AG10803 (cell line): Measurements from ENCODE around the gene ZNF503.

Experiments
- DNase-seq: peaks from one replicate; pipeline ENCODE4 v3.0.0; 2010; ENCODE audit warnings: low read depth
- H3K4me3 ChIP-seq: 2 replicates; pipeline ENCODE4 v1.5.1; 2011; ENCODE audit warnings: mild to moderate bottlenecking, low read length, control low read depth
- TF ChIP-seq, protein P1 (sequence below): conservative IDR thresholded peaks from 2 replicates; pipeline ENCODE4 v1.5.1; 2011; ENCODE audit warnings: mild to moderate bottlenecking, low read length, control low read depth, inconsistent platforms

ZNF503 gene

GRCh38 chr10:75431180-75432111, 29.9 kb upstream of the ZNF503 start, which contains the start of gene LRMDA:
LRMDA (plus strand) TSS chr10:75431624.
- H3K4me3 ChIP-seq = peak within 1 kb of the TSS; percentile 56
- peak; percentile 20 for DNase-seq
- TF ChIP-seq, protein P1, sequence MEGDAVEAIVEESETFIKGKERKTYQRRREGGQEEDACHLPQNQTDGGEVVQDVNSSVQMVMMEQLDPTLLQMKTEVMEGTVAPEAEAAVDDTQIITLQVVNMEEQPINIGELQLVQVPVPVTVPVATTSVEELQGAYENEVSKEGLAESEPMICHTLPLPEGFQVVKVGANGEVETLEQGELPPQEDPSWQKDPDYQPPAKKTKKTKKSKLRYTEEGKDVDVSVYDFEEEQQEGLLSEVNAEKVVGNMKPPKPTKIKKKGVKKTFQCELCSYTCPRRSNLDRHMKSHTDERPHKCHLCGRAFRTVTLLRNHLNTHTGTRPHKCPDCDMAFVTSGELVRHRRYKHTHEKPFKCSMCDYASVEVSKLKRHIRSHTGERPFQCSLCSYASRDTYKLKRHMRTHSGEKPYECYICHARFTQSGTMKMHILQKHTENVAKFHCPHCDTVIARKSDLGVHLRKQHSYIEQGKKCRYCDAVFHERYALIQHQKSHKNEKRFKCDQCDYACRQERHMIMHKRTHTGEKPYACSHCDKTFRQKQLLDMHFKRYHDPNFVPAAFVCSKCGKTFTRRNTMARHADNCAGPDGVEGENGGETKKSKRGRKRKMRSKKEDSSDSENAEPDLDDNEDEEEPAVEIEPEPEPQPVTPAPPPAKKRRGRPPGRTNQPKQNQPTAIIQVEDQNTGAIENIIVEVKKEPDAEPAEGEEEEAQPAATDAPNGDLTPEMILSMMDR = no peak

GRCh38 chr10:75430000-75430763, 28.6 kb upstream of the ZNF503 start:
- H3K4me3 ChIP-seq = no peak overlapping the region
- DNase-seq = no peak
- TF ChIP-seq, protein P1 = no peak

DNA sequence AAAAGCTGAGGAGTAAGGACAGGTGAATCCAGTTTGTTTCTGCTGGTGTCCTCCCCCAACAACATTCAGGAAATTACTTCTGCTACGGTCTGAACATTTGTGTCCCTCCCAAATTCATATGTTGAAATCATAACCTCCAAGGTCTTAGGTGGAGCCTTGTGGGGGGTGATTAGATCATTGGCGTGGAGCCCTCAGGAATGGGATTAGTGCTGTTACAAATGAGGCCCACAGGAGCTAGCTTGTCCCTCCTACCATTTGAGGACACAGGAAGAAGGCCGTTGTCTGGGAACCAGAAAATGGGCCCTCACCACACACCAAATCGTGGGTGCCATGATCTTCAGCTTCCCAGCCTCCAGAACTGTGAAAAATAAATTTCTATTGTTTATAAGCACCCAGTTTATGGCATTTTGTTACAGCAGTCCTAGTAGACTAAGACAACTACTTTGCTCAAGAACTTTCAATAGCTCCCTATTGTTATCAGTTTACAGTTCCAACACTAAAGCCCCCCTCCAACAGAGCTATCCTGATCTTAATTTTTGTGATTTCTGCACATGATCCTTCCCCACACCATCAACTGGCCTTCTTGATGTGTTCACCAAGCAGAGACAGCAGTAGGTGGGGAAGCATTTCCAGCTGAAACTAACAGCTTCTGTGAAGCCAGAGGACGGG, 27.7 kb upstream of the ZNF503 start:
- no peak for DNase-seq
- TF ChIP-seq, protein P1 = no peak
- H3K4me3 ChIP-seq = no peak overlapping the region

DNA sequence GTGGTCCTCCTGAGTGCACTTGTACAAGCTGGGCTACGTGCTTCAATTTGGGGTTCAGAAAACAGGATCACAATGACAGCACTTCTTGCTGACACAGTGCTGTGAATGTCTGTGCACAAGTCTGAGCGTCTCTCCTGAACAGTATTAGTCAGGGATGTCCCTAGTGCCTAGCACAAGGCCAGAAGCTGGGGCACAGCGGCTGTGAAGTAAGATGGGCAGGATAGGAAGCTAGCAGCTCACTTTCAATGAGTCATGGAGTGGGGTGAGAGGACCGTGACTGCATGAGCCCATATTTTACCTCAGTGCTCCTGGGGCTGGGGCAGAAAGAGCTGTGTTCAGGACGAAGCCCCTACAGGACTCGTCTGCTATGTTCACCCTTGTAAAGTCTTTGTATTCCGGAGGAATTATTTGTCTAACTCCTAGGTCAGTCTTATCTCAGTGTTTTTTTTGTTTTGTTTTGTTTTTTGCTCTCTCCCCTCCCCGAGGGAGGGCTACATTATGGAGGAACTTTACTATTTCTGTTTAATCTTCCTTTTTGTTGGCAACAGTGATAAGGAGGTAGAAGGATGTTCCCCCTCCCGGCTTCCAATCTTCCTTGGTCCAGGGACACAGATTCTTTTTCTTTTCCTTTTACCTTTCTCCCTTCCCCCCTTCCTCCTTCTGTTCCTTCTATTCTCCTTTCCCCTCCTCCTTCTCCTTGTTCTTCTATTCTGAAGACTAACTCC, 27.0 kb upstream of the ZNF503 start:
- no peak overlapping the region for H3K4me3 ChIP-seq
- TF ChIP-seq, protein P1 = no peak
- no peak for DNase-seq

DNA sequence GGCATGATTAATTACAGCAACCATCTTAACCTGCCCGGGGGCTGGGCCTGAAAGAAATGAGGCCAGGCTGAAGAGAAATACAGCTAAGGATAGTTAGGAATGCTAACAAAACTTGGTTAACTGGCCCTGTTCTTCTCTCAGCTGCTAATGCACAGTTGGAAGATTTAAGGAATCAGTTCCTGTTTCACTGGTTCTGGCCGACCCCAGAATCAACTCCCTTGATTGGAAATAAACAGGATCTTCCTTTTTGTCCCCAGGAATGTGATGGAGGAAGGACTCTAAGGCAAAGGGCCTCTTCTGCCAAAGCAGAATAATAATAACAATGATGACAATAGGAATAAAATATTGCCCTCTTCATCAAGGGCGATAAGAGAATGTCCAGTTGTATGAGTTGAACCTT, 26.4 kb upstream of the ZNF503 start:
- DNase-seq = no peak
- TF ChIP-seq, protein P1 = no peak
- H3K4me3 ChIP-seq = no peak overlapping the region

DNA sequence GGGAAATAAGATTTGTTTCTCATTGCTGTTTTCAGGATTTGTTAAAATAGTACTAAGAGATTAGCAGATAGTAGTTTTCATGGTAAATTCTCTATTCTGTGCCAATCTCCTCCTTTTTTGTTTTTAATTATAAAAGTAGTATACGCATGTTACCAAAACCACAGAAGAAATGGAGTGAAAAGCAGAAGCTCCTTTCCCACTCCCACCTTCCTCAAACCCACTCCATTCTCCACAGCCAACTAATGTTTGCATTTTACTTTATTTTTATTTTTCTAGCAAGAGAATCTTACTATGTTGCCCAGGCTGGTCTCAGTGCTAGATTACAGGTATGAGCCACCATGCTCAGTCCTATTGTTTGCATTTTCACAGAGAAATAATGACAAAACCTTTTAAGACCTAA, 25.3 kb upstream of the ZNF503 start:
- TF ChIP-seq, protein P1 = no peak
- no peak for DNase-seq
- no peak overlapping the region for H3K4me3 ChIP-seq
